ENCODE results near the gene PPIA. TPM values are rescaled to one million over a fixed set of nuclear protein-coding genes. Genes with fewer than 3 reads are reported as not detected.
"Not testable (repeated sequence)": the region's sequence is repeated elsewhere in the genome, so short reads cannot be mapped to it uniquely, and the experiment has no call there.

The PPIA gene
- total and polyA plus RNA-seq, 5 donors from 2014 or later, result 670 to 4,426 (median 4,156) TPM

DNA sequence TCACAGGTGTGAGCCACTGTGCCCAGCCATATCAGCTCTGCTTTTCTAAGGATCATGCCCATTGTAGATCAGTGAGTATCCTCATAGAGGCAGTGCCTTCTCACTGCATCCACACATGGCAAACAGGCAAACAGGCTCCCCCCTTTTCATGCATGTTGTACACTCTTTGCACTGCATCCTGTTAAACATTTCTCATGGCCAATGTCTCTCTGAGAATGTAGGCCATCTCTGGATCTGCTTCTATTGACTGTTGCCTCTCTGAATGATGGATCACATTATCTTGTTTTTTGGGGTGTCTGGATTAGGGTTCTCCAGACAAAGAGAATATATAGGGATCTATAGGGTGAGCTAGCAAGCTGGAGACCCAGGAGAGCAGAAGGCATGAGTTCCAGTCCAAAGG is 13.1 kb upstream of the PPIA start:
- H3K4me1 Mint-ChIP-seq, result peaks cover 0 to 8% (median 3%) of the 10 kb centered on the region in 4 donors
- Histone ChIP-seq H3K27me3 (ENCODE audit: control insufficient read depth, insufficient read depth, low read length) (no peaks in the 10 kb centered on the region), H3K4me3 (ENCODE audit: low read depth, low read length) (no peak overlapping the region), H3K27ac (ENCODE audit: insufficient read depth, low read length, poor library complexity, severe bottlenecking) (no peak overlapping the region), H3K9me3 (ENCODE audit: control insufficient read depth in 2 of 2, low read length in 2 of 2) (peaks cover 0 to 5% of the 10 kb centered on the region in 2 experiments), H3K36me3 (ENCODE audit: control insufficient read depth, insufficient read depth, low read length) (no peaks in the 10 kb centered on the region), H3K4me1 (ENCODE audit: control insufficient read depth, insufficient read depth, low read length, poor library complexity, severe bottlenecking) (peaks cover 7% of the 10 kb centered on the region)
- H3K27me3 Mint-ChIP-seq, result no peaks in the 10 kb centered on the region
- DNase-seq, result no peak
- peaks cover 10% of the 10 kb centered on the region for H3K36me3 Mint-ChIP-seq
- no peak overlapping the region for H3K27ac Mint-ChIP-seq
- H3K9me3 Mint-ChIP-seq, result peaks cover 0 to 10% (median 2%) of the 10 kb centered on the region in 7 donors
- no peak overlapping the region for H3K4me3 Mint-ChIP-seq
- ATAC-seq (ENCODE audit: low read depth in 2 of 2), result no peak

DNA sequence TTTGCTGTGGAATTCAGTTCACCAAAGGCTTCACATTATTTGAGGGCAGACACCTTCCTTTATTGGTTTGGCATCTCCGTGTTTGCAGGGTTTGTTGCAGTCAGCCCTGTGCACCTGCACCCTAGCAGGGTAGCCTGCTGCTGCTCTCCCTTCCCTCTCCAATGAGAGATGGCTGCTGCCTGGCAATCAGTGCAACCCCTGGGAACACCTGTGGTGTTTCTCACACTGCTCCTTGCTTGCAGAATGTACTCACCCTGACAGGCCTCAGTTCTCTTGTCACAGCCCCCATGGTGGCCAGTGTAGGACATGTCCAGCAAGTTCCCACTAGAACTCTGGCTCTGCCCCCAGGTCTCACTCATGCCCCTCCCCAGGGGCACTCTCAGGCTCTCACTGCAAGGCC is 12.1 kb upstream of the PPIA start:
- no peak for ATAC-seq (ENCODE audit: low read depth in 2 of 2)

DNA sequence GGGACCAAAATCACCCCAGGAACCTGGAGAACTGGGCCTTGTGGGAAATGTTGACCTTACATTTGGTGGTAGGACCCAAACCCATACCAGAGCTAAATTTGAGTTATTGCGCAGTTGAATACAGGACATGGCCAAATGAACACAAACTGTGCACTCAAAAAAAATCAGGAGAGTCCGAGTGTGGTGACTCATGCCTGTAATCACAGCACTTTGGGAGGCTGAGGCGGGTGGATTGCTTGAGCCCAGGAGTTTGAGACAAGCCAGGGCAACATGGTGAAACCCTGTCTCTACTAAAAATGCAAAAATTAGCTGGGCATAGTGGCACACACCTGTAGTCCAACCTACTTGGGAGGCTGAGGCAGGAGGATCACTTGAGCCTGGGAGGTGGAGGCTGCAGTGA is 11.3 kb upstream of the PPIA start:
- H3K9me3 ChIP-seq (ENCODE audit: control insufficient read depth in 2 of 2, low read length in 2 of 2); H3K27me3 Mint-ChIP-seq; H3K27me3 ChIP-seq (ENCODE audit: control insufficient read depth, insufficient read depth, low read length); ATAC-seq (ENCODE audit: low read depth in 2 of 2); H3K4me3 Mint-ChIP-seq; H3K36me3 ChIP-seq (ENCODE audit: control insufficient read depth, insufficient read depth, low read length); H3K27ac ChIP-seq (ENCODE audit: insufficient read depth, low read length, poor library complexity, severe bottlenecking); H3K4me1 Mint-ChIP-seq; DNase-seq; H3K9me3 Mint-ChIP-seq; H3K4me3 ChIP-seq (ENCODE audit: low read depth, low read length); H3K4me1 ChIP-seq (ENCODE audit: control insufficient read depth, insufficient read depth, low read length, poor library complexity, severe bottlenecking); H3K27ac Mint-ChIP-seq: not testable (repeated sequence)
- H3K36me3 Mint-ChIP-seq, result peaks cover 10% of the 10 kb centered on the region

More for the DNA sequence above, 12.1 kb upstream of the PPIA start:
- Histone ChIP-seq H3K27me3 (ENCODE audit: control insufficient read depth, insufficient read depth, low read length) (no peaks in the 10 kb centered on the region), H3K27ac (ENCODE audit: insufficient read depth, low read length, poor library complexity, severe bottlenecking) (no peak overlapping the region), H3K4me1 (ENCODE audit: control insufficient read depth, insufficient read depth, low read length, poor library complexity, severe bottlenecking) (peaks cover 7% of the 10 kb centered on the region), H3K9me3 (ENCODE audit: control insufficient read depth in 2 of 2, low read length in 2 of 2) (peaks cover 0 to 5% of the 10 kb centered on the region in 2 experiments), H3K36me3 (ENCODE audit: control insufficient read depth, insufficient read depth, low read length) (no peaks in the 10 kb centered on the region), H3K4me3 (ENCODE audit: low read depth, low read length) (no peak overlapping the region)
- Mint-ChIP-seq H3K4me3 (no peak overlapping the region), H3K27ac (no peak overlapping the region), H3K4me1 (peaks cover 0 to 8% (median 3%) of the 10 kb centered on the region in 4 donors), H3K27me3 (no peaks in the 10 kb centered on the region), H3K36me3 (peaks cover 10% of the 10 kb centered on the region), H3K9me3 (peaks cover 0 to 10% (median 2%) of the 10 kb centered on the region in 7 donors)
- no peak for DNase-seq

DNA sequence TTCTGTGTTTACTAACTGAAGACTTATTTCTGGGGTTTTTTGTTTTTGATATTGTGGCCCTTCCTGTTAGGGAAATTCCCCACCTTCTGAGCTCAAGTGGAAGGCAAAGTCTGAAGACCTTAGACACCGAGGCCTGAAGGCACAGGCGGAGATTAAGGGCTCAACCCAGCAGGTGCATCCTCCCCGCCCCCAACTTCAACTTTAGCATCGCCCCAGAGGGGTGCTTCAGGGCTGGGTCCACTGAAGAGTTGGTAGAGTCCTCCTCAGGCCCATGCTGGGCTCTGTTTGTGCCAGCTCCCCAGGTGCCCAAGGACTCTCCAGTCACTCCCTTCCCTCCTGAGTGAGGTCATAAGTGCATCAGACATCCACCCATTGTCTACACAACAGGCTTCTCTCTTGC is 9.4 kb upstream of the PPIA start:
- Mint-ChIP-seq H3K36me3 (peaks cover 10% of the 10 kb centered on the region), H3K4me1 (peaks cover 0 to 10% (median 4%) of the 10 kb centered on the region in 4 donors), H3K27me3 (no peaks in the 10 kb centered on the region), H3K27ac (no peak overlapping the region), H3K4me3 (no peak overlapping the region), H3K9me3 (peaks cover 0 to 10% (median 2%) of the 10 kb centered on the region in 7 donors)
- Histone ChIP-seq H3K27me3 (ENCODE audit: control insufficient read depth, insufficient read depth, low read length) (no peaks in the 10 kb centered on the region), H3K36me3 (ENCODE audit: control insufficient read depth, insufficient read depth, low read length) (no peaks in the 10 kb centered on the region), H3K27ac (ENCODE audit: insufficient read depth, low read length, poor library complexity, severe bottlenecking) (no peak overlapping the region), H3K4me1 (ENCODE audit: control insufficient read depth, insufficient read depth, low read length, poor library complexity, severe bottlenecking) (peaks cover 7% of the 10 kb centered on the region), H3K4me3 (ENCODE audit: low read depth, low read length) (no peak overlapping the region), H3K9me3 (ENCODE audit: control insufficient read depth in 2 of 2, low read length in 2 of 2) (peaks cover 0 to 5% of the 10 kb centered on the region in 2 experiments)
- DNase-seq, result peak in 1 of 3 donors; percentile 40
- ATAC-seq (ENCODE audit: low read depth in 2 of 2), result no peak

DNA sequence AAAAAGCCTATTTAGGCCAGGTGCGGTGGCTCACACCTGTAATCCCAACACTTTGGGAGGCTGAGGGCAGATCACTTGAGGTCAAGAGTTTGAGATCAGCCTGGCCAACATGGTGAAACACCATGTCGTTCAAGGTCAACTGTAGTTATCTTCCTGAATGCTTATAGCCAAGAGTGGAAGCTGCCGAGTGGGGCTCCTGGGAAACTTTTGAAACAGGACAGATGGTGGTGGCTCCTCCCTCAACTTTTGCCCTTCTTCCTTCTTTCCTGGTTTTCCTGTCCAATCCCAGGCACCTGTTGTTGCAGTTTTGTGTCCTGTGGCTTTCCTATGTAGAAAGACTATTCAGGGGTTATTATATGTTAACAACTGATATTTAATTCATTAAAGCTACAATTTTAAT is 8.7 kb upstream of the PPIA start:
- no peak for ATAC-seq (ENCODE audit: low read depth in 2 of 2)
- H3K36me3 Mint-ChIP-seq, result peaks cover 5% of the 10 kb centered on the region

DNA sequence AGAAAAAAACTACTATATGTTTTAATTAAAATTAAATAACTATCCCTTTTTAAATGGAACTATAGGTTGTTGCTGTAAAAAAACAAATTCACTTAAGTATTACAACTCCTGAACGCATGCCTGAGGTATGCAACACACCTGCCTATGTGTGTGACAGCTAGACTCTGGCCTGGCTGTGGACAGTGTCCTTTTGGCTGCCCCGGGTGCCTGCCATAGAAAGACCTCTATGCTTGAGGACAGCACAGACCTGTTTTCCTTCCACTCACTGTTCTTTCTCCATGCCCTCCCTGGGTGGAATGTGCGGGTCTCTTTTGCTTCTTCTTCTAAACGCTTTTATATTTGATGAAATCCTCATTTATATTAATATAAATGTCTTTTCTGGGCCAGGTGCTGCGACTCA is 6.5 kb upstream of the PPIA start:
- Histone ChIP-seq H3K4me3 (ENCODE audit: low read depth, low read length) (no peak overlapping the region), H3K27ac (ENCODE audit: insufficient read depth, low read length, poor library complexity, severe bottlenecking) (no peak overlapping the region), H3K9me3 (ENCODE audit: control insufficient read depth in 2 of 2, low read length in 2 of 2) (no peaks in the 10 kb centered on the region), H3K36me3 (ENCODE audit: control insufficient read depth, insufficient read depth, low read length) (no peaks in the 10 kb centered on the region), H3K4me1 (ENCODE audit: control insufficient read depth, insufficient read depth, low read length, poor library complexity, severe bottlenecking) (peaks cover 7% of the 10 kb centered on the region), H3K27me3 (ENCODE audit: control insufficient read depth, insufficient read depth, low read length) (no peaks in the 10 kb centered on the region)
- ATAC-seq (ENCODE audit: low read depth in 2 of 2) (no peak), DNase-seq (no peak)
- Mint-ChIP-seq H3K4me3 (no peak overlapping the region), H3K4me1 (peaks cover 0 to 11% (median 4%) of the 10 kb centered on the region in 4 donors), H3K9me3 (no peaks in the 10 kb centered on the region), H3K36me3 (no peaks in the 10 kb centered on the region), H3K27me3 (no peaks in the 10 kb centered on the region), H3K27ac (no peak overlapping the region)

More for the DNA sequence above, 8.7 kb upstream of the PPIA start:
- Mint-ChIP-seq H3K9me3 (peaks cover 0 to 7% (median 2%) of the 10 kb centered on the region in 7 donors), H3K27me3 (no peaks in the 10 kb centered on the region), H3K27ac (no peak overlapping the region), H3K4me1 (peaks cover 0 to 8% (median 4%) of the 10 kb centered on the region in 4 donors), H3K4me3 (no peak overlapping the region)
- H3K4me1 ChIP-seq (ENCODE audit: control insufficient read depth, insufficient read depth, low read length, poor library complexity, severe bottlenecking), result peaks cover 7% of the 10 kb centered on the region
- H3K36me3 ChIP-seq (ENCODE audit: control insufficient read depth, insufficient read depth, low read length), result no peaks in the 10 kb centered on the region
- peaks cover 0 to 5% of the 10 kb centered on the region in 2 experiments for H3K9me3 ChIP-seq (ENCODE audit: control insufficient read depth in 2 of 2, low read length in 2 of 2)
- no peak overlapping the region for H3K4me3 ChIP-seq (ENCODE audit: low read depth, low read length)
- H3K27ac ChIP-seq (ENCODE audit: insufficient read depth, low read length, poor library complexity, severe bottlenecking), result no peak overlapping the region
- no peak for DNase-seq
- no peaks in the 10 kb centered on the region for H3K27me3 ChIP-seq (ENCODE audit: control insufficient read depth, insufficient read depth, low read length)

DNA sequence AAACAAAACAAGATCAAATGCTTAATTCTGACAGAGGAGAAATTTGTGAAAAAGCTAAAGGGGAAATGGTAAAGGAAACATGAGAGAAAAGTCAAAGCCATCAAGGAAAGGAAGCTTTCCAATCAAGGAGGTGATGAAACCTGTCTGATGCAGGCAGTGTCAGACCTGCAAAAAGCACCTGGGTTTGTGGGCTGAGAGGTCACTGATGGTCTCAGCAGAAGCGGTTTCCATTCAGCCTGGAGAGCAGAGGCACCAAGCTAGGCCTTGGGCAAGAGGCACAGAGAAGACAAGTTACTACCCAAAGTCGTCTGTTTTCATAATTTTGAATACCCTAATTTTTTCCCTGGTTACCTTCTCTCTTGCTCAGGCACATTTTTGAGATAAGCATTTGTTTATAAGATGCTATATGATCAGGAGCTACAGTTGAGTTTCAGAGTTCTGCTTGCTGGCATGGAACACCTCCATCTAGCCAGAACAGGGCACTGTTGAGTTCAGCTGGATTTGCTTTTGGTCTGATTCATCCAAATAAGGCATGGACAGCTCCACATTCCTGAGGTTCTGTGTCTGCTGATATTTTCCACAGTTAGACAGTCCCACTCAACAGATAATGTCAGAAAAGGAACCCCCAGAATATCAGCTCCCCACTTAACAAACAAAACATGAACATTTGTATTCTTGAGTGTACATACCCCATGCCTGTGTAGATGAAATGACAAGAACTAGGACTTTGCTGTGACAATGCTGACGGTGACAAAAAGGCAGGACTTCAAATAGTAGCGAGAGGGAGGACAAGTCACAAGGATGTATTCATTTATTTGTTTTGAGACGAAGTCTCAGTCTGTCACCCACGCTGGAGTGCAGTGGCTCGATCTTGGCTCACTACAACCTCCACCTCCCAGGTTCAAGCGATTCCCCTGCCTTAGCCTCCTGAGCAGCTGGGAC is 4.9 kb upstream of the PPIA start:
- DNase-seq (no peak), ATAC-seq (ENCODE audit: low read depth in 2 of 2) (no peak)
- Histone ChIP-seq H3K27me3 (ENCODE audit: control insufficient read depth, insufficient read depth, low read length) (no peaks in the 10 kb centered on the region), H3K4me1 (ENCODE audit: control insufficient read depth, insufficient read depth, low read length, poor library complexity, severe bottlenecking) (peaks cover 13% of the 10 kb centered on the region), H3K4me3 (ENCODE audit: low read depth, low read length) (no peak overlapping the region), H3K9me3 (ENCODE audit: control insufficient read depth in 2 of 2, low read length in 2 of 2) (no peaks in the 10 kb centered on the region), H3K27ac (ENCODE audit: insufficient read depth, low read length, poor library complexity, severe bottlenecking) (no peak overlapping the region), H3K36me3 (ENCODE audit: control insufficient read depth, insufficient read depth, low read length) (no peaks in the 10 kb centered on the region)
- H3K4me1 Mint-ChIP-seq, result peaks cover 0 to 17% (median 6%) of the 10 kb centered on the region in 4 donors
- H3K9me3 Mint-ChIP-seq, result no peaks in the 10 kb centered on the region
- peak overlapping the region in 1 of 3 donors; percentile 1 for H3K27ac Mint-ChIP-seq
- no peaks in the 10 kb centered on the region for H3K36me3 Mint-ChIP-seq
- no peaks in the 10 kb centered on the region for H3K27me3 Mint-ChIP-seq
- peak overlapping the region in 1 of 4 donors; percentile 82 for H3K4me3 Mint-ChIP-seq
